ENCODE data around the gene COL17A1.

COL17A1 gene

GRCh38 chr10:103985726-103986125, 100.0 kb downstream of the COL17A1 start:
- DNase-seq: no peak

- no peak for DNase-seq
Observed at GRCh38 chr10:103983367-103983911, 102.2 kb downstream of the COL17A1 start.

- DNase-seq: no peak
Observed at GRCh38 chr10:103982639-103983038, 103.0 kb downstream of the COL17A1 start.
